ENCODE data around the gene AGAP9.
"Not testable (repeated sequence)": the region's sequence is repeated elsewhere in the genome, so short reads cannot be mapped to it uniquely, and the experiment has no call there.

Gene AGAP9

DNA sequence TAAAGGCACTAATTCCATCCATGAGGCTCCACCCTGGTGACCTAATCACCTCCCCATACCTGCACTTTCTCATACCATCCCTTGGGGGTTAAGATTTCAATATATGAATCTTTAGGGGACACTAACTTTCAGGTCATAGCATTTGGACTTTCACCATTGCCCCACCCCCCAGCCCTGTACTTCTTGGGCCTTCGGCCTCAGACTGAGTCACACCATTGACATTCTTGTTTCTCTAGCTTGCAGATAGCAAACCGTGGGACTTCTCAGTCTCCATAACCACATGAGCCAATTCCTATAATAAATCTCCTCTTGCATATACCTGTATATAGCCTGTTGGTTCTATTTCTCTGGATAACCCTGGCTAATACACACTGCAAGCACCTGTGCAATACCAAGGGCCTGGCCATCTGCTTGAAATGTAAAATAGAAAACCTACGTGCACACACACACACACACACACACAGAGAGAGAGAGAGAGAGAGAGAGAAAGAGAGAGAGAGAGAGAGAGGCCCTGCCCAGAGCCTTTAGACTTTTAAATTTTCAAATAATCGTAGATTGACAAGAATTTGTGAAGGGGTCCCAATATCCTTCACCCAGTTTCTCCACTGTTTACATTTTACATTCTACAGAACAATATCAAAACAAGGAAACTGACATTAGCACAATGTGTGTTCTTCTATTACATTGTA, 64.8 kb downstream of the AGAP9 start:
- DNase-seq (ENCODE audit: low read depth in 2 of 3, low spot score in 1 of 3): no peak

DNA sequence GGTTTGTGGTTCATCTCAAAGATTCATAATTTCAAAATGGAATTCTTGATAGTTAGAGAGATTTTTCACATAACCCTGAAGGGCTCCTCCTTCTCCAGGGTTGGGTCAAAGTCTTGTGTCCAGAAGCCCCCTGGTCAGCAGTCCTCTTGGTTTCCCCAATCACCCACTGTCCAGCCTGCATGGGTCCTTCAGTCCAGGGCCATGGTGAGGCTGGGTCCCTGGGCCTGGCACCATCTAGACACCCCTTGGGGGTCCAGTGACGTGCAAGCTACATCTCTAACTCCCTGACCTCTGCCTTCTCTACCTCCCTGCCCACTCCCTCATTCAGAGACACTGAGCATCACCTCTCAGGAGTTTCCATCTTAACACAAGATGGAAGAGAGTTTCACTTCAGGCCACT, 65.6 kb downstream of the AGAP9 start:
- no peak for DNase-seq (ENCODE audit: low read depth in 2 of 3, low spot score in 1 of 3)

DNA sequence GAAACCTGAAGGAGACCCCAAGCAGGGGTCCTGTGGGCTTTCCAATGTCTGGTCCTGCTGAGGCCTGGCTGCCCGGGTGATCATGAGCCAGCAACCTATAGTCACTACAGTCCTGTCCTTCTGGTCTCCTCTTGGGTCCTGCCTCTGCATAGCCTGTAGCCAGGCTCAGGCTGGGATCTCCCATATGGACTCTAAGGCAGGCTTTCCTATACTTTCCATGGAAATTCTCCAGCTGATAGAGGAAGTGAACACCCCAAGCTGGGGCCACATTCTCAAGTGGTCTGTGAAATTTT, 66.0 kb downstream of the AGAP9 start:
- DNase-seq (ENCODE audit: low read depth in 2 of 3, low spot score in 1 of 3): no peak

DNA sequence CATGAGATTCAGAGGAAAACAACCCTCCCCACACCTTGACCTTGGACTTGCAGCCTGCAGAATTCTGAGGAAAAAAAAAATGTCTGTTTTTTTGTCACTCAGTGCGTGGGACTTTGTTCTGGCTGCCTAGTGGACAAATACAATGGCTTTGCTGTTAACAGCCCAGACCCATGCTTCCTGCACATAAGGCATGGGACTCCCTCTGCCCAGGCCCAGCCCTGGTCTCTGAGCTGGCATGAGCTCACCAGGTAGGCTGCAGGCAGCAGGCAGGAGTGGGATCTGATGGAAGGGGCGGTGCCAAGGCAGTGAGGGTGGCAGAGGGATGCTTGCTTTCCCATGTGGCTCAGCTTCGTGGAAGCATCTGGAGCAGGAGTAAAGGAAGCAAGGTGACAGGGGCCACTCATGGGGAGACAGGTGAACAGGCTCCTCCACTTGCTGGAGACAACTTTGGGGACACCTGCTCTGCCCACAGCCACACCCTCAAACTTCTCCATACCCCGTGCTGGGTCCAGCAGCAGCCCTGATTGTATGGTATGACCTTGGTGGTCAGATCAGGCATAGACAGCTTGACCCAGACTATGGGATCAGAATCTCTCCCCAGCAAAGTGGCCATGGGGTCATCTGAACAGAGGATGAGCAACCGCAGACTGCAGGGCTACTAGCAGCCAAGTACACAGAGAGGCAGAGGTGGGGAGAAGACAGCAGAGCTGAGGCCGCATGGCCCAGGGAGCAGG, 66.5 kb downstream of the AGAP9 start:
- DNase-seq (ENCODE audit: low read depth in 2 of 3, low spot score in 1 of 3): no peak

DNA sequence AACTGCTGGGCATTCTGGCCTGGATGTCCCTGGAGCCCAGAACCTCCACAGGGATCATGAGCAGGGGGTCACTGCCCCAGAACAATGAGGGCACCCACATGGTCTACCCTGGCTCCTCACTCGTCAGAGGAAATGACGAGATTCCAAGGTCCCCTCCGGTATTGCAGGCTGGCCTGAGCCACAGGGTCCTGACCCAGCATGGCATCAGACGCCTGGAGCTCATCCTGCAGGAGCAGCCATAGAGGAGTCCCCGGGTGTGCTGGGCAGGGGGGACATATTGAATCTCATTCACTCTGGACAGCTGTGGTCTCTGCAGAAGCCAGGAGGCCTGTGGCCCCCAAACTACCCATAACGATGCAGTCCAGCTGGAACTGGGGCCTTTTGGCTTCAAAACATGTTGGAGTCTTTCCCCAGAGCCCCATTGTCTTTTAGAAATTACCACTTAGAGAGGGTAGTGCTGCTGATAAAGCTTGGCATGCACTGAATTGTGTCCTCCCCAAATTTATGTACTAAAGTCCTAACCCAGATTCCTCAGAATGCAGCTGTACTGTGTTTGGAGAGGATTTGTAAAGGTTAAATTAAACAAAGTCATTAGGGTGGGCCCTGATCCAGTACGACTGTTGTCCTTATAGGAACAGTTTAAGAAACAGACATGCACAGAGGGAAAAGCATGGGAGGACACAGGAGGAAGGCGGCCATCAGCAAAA, 67.2 kb downstream of the AGAP9 start:
- DNase-seq (ENCODE audit: low read depth in 2 of 3, low spot score in 1 of 3): no peak

DNA sequence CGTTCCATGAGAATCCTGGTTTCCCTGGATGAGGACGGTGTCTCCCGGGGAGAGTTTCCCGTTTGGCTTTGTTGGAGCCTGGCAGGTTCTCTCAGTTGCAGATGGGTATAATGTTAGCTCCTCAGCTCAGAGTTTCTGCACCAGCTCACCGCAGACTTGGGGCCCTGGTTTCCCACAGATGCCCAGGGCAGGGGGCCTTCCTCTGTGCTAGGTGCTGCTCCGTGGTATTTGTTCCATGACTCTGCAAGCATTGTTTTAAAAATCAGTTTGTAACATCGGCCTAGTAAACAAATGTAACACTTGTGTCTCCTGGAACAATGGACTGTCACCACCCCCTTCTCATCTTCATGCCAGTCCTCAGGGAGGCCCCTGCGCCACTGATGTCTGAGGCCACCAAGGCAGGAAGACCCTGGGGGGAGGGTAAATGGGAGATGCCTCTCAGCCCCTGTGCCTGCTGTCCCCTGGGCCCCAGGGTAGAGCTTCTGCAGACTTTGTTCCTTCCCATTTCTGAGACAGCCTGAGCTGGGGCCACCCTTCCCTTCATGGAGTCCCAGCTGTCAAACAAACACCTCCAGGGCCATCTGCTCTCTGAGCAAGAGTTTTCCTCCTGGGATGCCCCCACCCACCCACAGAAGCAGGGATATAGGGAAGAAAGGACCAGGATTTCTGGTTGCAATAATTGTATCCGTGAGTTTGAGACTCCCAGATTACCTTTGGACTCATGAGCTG, 67.9 kb downstream of the AGAP9 start:
- not testable (repeated sequence) for DNase-seq (ENCODE audit: low read depth in 2 of 3, low spot score in 1 of 3)

DNA sequence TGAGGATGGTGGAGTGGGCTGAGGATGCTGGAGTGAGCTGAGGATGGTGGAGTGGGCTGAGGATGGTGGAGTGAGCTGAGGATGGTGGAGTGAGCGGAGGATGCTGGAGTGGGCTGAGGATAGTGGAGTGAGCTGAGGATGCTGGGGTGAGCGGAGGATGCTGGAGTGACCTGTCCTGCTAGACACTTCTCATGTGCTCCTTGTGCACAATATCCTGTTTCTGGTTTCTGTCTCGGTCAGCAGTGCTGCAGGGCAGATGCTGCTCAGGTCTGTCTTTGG, 68.7 kb downstream of the AGAP9 start:
- DNase-seq (ENCODE audit: low read depth in 2 of 3, low spot score in 1 of 3): no peak

DNA sequence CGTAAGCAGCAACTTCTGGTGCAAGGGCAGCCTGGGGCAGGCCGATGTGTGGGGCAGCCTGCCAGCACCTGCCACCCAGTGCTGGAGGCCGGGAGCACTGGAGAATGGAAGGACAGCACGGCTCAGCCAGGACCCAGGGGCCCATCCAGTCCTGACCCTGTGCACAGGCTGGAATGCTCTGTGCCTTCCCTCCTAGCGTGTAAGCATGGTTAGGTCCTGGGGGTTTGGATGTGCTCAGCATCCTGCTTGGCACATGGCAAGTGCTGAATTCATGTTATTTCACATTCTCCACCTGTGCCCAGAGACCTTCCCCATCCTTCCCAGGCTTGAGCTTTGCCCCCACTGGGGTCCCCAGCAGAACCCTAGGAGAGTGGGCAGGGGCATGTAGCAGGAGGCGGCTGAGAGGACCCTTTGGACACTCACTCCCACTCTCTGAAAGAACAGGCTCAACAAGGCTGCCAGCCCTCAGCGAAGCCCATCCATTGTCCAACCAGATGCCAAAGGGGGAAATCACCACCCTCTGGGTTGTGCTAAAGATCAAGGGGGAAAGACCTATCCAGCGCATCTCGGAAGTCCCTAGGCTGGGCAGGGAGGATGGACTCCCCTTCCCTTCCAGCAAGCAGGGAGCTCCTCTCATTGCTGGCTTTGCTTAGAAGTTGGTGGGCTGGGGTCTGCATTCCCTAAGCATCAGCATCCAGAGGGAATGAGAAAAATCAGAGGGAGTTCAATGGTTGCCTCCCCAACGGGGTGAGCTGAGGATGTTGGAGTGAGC, 69.2 kb downstream of the AGAP9 start:
- no peak for DNase-seq (ENCODE audit: low read depth in 2 of 3, low spot score in 1 of 3)

DNA sequence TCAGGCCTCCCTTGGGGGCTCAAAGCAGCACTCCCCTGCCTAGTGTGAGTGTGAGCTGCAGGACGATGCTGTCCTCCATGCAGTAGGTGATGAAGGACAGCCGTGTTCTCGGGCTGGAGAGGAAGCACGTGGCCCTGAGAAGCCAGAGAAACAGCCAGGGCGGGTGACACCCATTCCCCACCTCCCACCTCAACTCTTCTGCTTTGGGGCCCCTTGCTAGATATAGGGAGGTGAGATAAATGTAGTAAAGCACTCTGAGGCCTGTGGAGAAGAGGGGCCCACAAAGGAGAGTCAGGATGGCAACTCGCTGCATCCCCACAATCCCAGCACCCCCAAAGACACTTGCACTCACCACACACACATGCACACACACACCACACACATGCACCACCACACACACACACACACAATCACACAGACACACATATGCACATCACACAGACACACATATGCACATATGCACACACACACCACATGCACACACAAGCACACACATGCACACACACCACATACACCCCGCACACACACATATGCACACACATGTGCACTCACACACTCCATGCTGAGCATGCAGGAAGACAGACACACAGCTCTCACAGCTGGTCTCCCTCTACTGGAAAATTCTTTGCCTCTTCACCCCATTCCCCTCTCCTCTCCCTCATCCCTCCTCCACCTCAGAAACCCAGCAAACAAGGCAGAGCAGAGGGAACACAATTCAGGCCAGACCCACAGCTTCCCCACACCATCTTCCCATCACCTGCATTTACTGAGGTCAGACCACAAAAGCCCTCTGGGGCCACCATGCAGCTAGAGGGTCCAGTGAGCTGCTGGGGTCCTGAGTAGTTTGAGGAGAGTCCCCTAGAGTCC, 70.1 kb downstream of the AGAP9 start:
- no peak for DNase-seq (ENCODE audit: low read depth in 2 of 3, low spot score in 1 of 3)

DNA sequence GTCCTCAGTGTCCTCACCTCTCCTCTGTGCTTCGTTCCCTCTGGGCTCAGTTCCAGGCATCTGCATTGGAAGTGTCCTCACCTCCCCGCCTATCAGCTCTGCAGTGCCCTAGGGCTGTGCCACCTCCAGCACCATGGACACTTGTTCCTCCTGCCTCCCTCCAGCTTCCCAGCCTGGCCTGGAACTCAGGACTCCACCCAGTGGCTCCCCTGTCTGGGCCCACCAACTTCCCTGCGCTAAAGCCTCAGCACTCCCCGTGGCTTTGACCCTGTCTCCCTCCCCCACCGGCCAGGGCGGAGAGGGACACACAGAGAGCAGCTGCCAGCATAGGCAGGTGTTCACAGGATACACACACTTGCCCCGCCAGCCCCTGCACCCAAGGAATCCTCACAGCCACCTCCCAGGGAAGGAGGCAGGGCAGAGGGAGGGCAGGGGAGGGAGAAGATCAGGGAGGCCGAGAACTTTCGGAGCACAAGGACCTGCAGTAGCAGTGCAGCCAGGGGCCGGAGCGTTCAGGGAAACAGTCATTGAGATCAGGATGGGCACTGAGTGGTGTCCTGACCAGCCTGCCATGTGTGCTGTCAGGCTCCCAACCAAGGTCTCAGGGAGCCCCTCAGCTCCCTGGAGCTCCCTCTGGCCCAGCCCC, 70.8 kb downstream of the AGAP9 start:
- no peak for DNase-seq (ENCODE audit: low read depth in 2 of 3, low spot score in 1 of 3)

DNA sequence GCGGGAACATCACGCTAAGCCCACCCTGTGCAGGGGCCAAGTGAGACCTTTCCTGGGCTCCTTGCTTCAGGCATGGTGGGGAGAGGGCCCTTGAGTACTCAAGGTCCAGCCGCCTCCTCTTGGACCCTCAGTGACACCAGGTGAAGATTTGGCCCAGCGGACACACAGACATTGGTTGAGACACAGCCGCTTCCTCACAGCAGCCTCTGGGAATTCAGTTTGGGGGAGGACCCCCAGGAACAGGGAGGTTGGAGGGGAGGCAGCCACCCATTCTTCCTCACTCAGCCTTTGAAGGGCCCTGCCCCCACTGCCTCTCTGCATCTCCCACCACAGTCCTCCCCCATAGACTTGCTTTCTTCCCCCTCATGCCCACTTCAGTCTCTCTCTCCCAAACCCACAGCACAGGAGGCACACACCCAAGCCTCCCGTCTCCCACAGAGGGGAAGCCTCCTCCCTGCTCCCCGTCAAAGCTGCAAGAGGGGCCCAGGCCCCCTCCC, 71.4 kb downstream of the AGAP9 start:
- DNase-seq (ENCODE audit: low read depth in 2 of 3, low spot score in 1 of 3): no peak

Data from stimulated activated CD4-positive, alpha-beta T cell treated with anti-CD3 and anti-CD28 coated beads, Interleukin-12 subunit alpha, Interleukin-12 subunit beta, amount 100 ng/mL, for 48 hours (primary cell).